IMR-90 (cell line): Measurements from ENCODE around the gene WNT4. TPM values are rescaled to one million over a fixed set of nuclear protein-coding genes. Genes with fewer than 3 reads are reported as not detected.

Experiments
- ATAC-seq: fragments of 200-7000 bp; cut with Tn5 transposase; 2 replicates; pipeline ENCODE4 v1.9.1; 2020; ENCODE audit warnings: low read depth, mild to moderate bottlenecking, moderate library complexity
- BruUV-seq: library from RNA; stranded (reverse); fragments of 400-500 nt; replicated peaks from 2 replicates; lab custom pipeline; 2021; lab: Mats Ljungman, UMichigan
- CTCF ChIA-PET: fragments of 300-600 bp; formaldehyde crosslinking; extraction: SDS; loops from one replicate; lab custom pipeline; 2021; ENCODE audit warnings: antibody characterized with exemption; lab: Yijun Ruan, JAX
- POLR2A ChIA-PET: fragments of 300-600 bp; sonication (Branson Sonifier 250); formaldehyde crosslinking; loops from one replicate; lab custom pipeline; 2022; ENCODE audit warnings: antibody characterized with exemption; ENCODE audit not compliant: unreplicated experiment; lab: Charles Lee
- DNase-seq: peaks from one replicate; pipeline ENCODE4 v3.0.0; 2013
- H2AFZ ChIP-seq: replicated peaks from 2 replicates; pipeline ENCODE3; 2013; ENCODE audit warnings: low read length, mild to moderate bottlenecking; ENCODE audit not compliant: poor library complexity
- H2AK5ac ChIP-seq: 2 replicates; pipeline ENCODE4 v1.6.1; 2013; ENCODE audit warnings: low read depth, low read length, inconsistent platforms
- H2AK9ac ChIP-seq: replicated peaks from 2 replicates; pipeline ENCODE3; 2013; ENCODE audit warnings: mild to moderate bottlenecking, low read depth, low read length, moderate library complexity; ENCODE audit not compliant: poor library complexity
- H2BK120ac ChIP-seq: 2 replicates; pipeline ENCODE4 v1.6.1; 2013; ENCODE audit warnings: low read depth, low read length, inconsistent platforms
- H2BK15ac ChIP-seq: 3 replicates; pipeline ENCODE4 v1.6.1; 2013; ENCODE audit warnings: low read depth, low read length, inconsistent platforms
- H2BK20ac ChIP-seq: 2 replicates; pipeline ENCODE4 v1.6.1; 2013; ENCODE audit warnings: low read depth, mild to moderate bottlenecking, inconsistent platforms, low read length, moderate library complexity
- H2BK5ac ChIP-seq: 2 replicates; pipeline ENCODE4 v1.6.1; 2013; ENCODE audit warnings: mild to moderate bottlenecking, low read depth, low read length, inconsistent platforms; ENCODE audit not compliant: poor library complexity, severe bottlenecking
- H3K14ac ChIP-seq: replicated peaks from 2 replicates; pipeline ENCODE4 v1.6.1; 2013; ENCODE audit warnings: low read depth, low read length, inconsistent platforms
- H3K18ac ChIP-seq: 2 replicates; pipeline ENCODE4 v1.6.1; 2013; ENCODE audit warnings: low read depth, low read length, control low read depth
- H3K23ac ChIP-seq: 2 replicates; pipeline ENCODE4 v1.6.1; 2013; ENCODE audit warnings: low read depth, low read length, inconsistent platforms
- H3K27ac ChIP-seq: 2 replicates; pipeline ENCODE4 v1.5.1; 2013; ENCODE audit warnings: mild to moderate bottlenecking, control low read depth, low read length; ENCODE audit not compliant: insufficient read depth
- H3K27me3 ChIP-seq: 2 replicates; pipeline ENCODE4 v1.6.1; 2013; ENCODE audit warnings: low read length; ENCODE audit not compliant: control insufficient read depth, insufficient read depth
- H3K36me3 ChIP-seq: 2 replicates; pipeline ENCODE4 v1.6.1; 2013; ENCODE audit warnings: low read length, mixed read lengths; ENCODE audit not compliant: control insufficient read depth, insufficient read depth
- H3K4ac ChIP-seq: 2 replicates; pipeline ENCODE4 v1.6.1; 2013; ENCODE audit warnings: low read depth, low read length, inconsistent platforms
- H3K4me1 ChIP-seq: 2 replicates; pipeline ENCODE4 v1.6.1; 2013; ENCODE audit warnings: low read length, mixed read lengths; ENCODE audit not compliant: control insufficient read depth, insufficient read depth
- H3K4me2 ChIP-seq: 2 replicates; pipeline ENCODE4 v1.6.1; 2013; ENCODE audit warnings: low read depth, mild to moderate bottlenecking, control low read depth, low read length, moderate library complexity
- H3K4me3 ChIP-seq: 2 replicates; pipeline ENCODE4 v1.5.1; 2013; ENCODE audit warnings: low read depth, mild to moderate bottlenecking, control low read depth, low read length, moderate library complexity; ENCODE audit not compliant: insufficient read depth
- H3K56ac ChIP-seq: 2 replicates; pipeline ENCODE4 v1.6.1; 2013; ENCODE audit warnings: low read length, inconsistent platforms; ENCODE audit not compliant: insufficient read depth; ENCODE audit errors: extremely low read depth
- H3K79me1 ChIP-seq, 2 experiments: 2 replicates each; pipeline ENCODE4 v1.6.1; 2013; ENCODE audit warnings: low read length in 2 of 2, inconsistent platforms in 1 of 2, low read depth in 1 of 2
- H3K9ac ChIP-seq: 2 replicates; pipeline ENCODE4 v1.6.1; 2013; ENCODE audit warnings: low read depth, low read length, control low read depth
- H3K9me1 ChIP-seq: 2 replicates; pipeline ENCODE4 v1.6.1; 2013; ENCODE audit warnings: low read length, inconsistent platforms; ENCODE audit not compliant: insufficient read depth
- H3K9me3 ChIP-seq: 2 replicates; pipeline ENCODE4 v1.6.1; 2013; ENCODE audit warnings: low read length; ENCODE audit not compliant: control insufficient read depth, insufficient read depth
- H4K20me1 ChIP-seq: 2 replicates; pipeline ENCODE4 v1.6.1; 2013; ENCODE audit warnings: low read length, inconsistent platforms; ENCODE audit not compliant: insufficient read depth
- H4K5ac ChIP-seq: 2 replicates; pipeline ENCODE4 v1.6.1; 2013; ENCODE audit warnings: mild to moderate bottlenecking, low read depth, low read length, control low read depth
- H4K8ac ChIP-seq, 2 experiments: 2 replicates each; pipeline ENCODE4 v1.6.1; 2013; ENCODE audit warnings: low read depth in 2 of 2, low read length in 2 of 2, control low read depth in 1 of 2, inconsistent platforms in 1 of 2
- H4K91ac ChIP-seq: 2 replicates; pipeline ENCODE4 v1.6.1; 2013; ENCODE audit warnings: low read depth, low read length, inconsistent platforms; ENCODE audit not compliant: insufficient read depth
- BHLHE40 ChIP-seq: fragments of 150-350 bp; IDR thresholded peaks from 2 replicates; pipeline ENCODE4 v1.6.1; 2016; ENCODE audit warnings: mild to moderate bottlenecking, low read depth, low read length
- CEBPB ChIP-seq: IDR thresholded peaks from 2 replicates; pipeline ENCODE4 v1.6.1; 2012; ENCODE audit warnings: low read depth, low read length, improper control_type of control experiment
- CHD1 ChIP-seq: IDR thresholded peaks from 2 replicates; pipeline ENCODE4 v1.6.1; 2012; ENCODE audit warnings: low read depth, low read length, improper control_type of control experiment
- CTCF ChIP-seq: conservative IDR thresholded peaks from 2 replicates; pipeline ENCODE4 v1.5.1; 2012; ENCODE audit warnings: mild to moderate bottlenecking, low read depth, low read length, improper control_type of control experiment
- FOS ChIP-seq: fragments of 150-350 bp; IDR thresholded peaks from 2 replicates; pipeline ENCODE4 v1.6.1; 2016; ENCODE audit warnings: low read depth, low read length
- MAFK ChIP-seq: IDR thresholded peaks from 2 replicates; pipeline ENCODE4 v1.6.1; 2012; ENCODE audit warnings: low read depth, low read length, improper control_type of control experiment
- MAZ ChIP-seq: IDR thresholded peaks from 2 replicates; pipeline ENCODE4 v1.6.1; 2012; ENCODE audit warnings: low read depth, mild to moderate bottlenecking, low read length, improper control_type of control experiment, moderate library complexity, borderline replicate concordance
- MXI1 ChIP-seq: IDR thresholded peaks from 2 replicates; pipeline ENCODE4 v1.6.1; 2012; ENCODE audit warnings: low read depth, mild to moderate bottlenecking, low read length, moderate library complexity, borderline replicate concordance
- NFE2L2 ChIP-seq: fragments of 150-350 bp; IDR thresholded peaks from 2 replicates; pipeline ENCODE4 v1.6.1; 2016; ENCODE audit warnings: low read depth, mild to moderate bottlenecking, low read length
- POLR2A ChIP-seq: IDR thresholded peaks from 2 replicates; pipeline ENCODE4 v1.6.1; 2012; ENCODE audit warnings: mild to moderate bottlenecking, low read depth, low read length
- RAD21 ChIP-seq: IDR thresholded peaks from 2 replicates; pipeline ENCODE4 v1.6.1; 2012; ENCODE audit warnings: low read length, improper control_type of control experiment
- RCOR1 ChIP-seq: IDR thresholded peaks from 2 replicates; pipeline ENCODE4 v1.6.1; 2012; ENCODE audit warnings: mild to moderate bottlenecking, low read length, improper control_type of control experiment; ENCODE audit not compliant: insufficient replicate concordance
- RFX5 ChIP-seq: IDR thresholded peaks from 2 replicates; pipeline ENCODE4 v1.8.0; 2012; ENCODE audit warnings: low read depth, mild to moderate bottlenecking, low read length, moderate library complexity
- SMC3 ChIP-seq: fragments of 150-350 bp; IDR thresholded peaks from 2 replicates; pipeline ENCODE4 v1.6.1; 2016; ENCODE audit warnings: low read depth, mild to moderate bottlenecking, antibody characterized with exemption, low read length, moderate library complexity
- USF2 ChIP-seq: fragments of 150-350 bp; IDR thresholded peaks from 2 replicates; pipeline ENCODE4 v1.6.1; 2017; ENCODE audit warnings: mild to moderate bottlenecking, antibody characterized with exemption, low read length, low read depth
- WGBS, 2 experiments: methylation state at CpG; one replicate each; pipeline versions ENCODE4 v1.1.5 to v1.1.7; 2013; ENCODE audit warnings: missing lambda C conversion rate in 2 of 2; ENCODE audit not compliant: insufficient read length in 1 of 2; ENCODE audit errors: extremely low coverage in 2 of 2; 5-methylcytosine and 5-hydroxymethylcytosine counted together
- dilution Hi-C: fragments of 300-500 bp; cut with HindIII; formaldehyde crosslinking; loops from one replicate; pipeline ENCODE4 v1.14.3; 2018; ENCODE audit warnings: low sequenced_read_pairs; ENCODE audit not compliant: unreplicated experiment
- in situ Hi-C: fragments of 300-500 bp; cut with MboI; formaldehyde crosslinking; loops from 3 replicates; pipeline ENCODE4 v1.14.3; 2019; ENCODE audit warnings: low sequenced_read_pairs, inconsistent platforms, mixed read lengths
- intact Hi-C: fragments of 100-400 bp; cut with micrococcal nuclease; formaldehyde crosslinking; loops from 2 replicates; pipeline ENCODE4 v1.10.0; 2022
- polyA plus RNA-seq, 3 experiments: library from polyadenylated mRNA; depleted of rRNA; stranded (reverse); fragments of >200 nt; gene quantifications; 2 replicates each; pipeline ENCODE4 v1.2.3, GENCODE V29; 2012; ENCODE audit warnings: low replicate concordance in 1 of 3
- total RNA-seq: library from RNA; depleted of rRNA; stranded (reverse); fragments of >200 nt; gene quantifications from 2 replicates; pipeline ENCODE4 v1.2.3, GENCODE V29; 2012

WNT4 gene
- total and polyA plus RNA-seq, 2 of the 4 experiments (the other 2 are of a cell fraction), result not detected

- Histone ChIP-seq H2BK5ac (no peak overlapping the region), H3K27me3 (no peaks in the 10 kb centered on the region), H3K9ac (no peak overlapping the region), H2BK120ac (no peak overlapping the region), H4K8ac (no peak overlapping the region), H3K56ac (no peak overlapping the region), H3K36me3 (peaks cover 23% of the 10 kb centered on the region), H3K23ac (no peak overlapping the region; the same call in 1 of the 2 replicates), H3K4me3 (no peak overlapping the region), H3K14ac (peak overlapping the region; percentile 8; the same call in 1 of the 2 replicates), H2AK9ac (no peak overlapping the region), H3K27ac (no peak overlapping the region), H3K4me1 (peaks cover 4% of the 10 kb centered on the region; the same call in 1 of the 2 replicates), H2BK15ac (no peak overlapping the region), H3K9me3 (no peaks in the 10 kb centered on the region), H2BK20ac (no peak overlapping the region), H3K18ac (no peak overlapping the region), H3K79me1 (peaks cover 7 to 56% of the 10 kb centered on the region in 2 experiments), H3K9me1 (peaks cover 24% of the 10 kb centered on the region; the same call in 1 of the 2 replicates), H2AK5ac (no peak overlapping the region), H2AFZ (no peak overlapping the region), H3K4ac (no peak overlapping the region), H4K91ac (no peak overlapping the region), H4K5ac (no peak overlapping the region), H3K4me2 (no peak overlapping the region), H4K20me1 (peaks cover 61% of the 10 kb centered on the region)
- ChIA-PET CTCF (no interaction called here), POLR2A (no interaction called here)
- intact Hi-C loops (no loop called here), in situ Hi-C loops (no loop called here), dilution Hi-C loops (no loop called here)
- ATAC-seq (no peak; the same call in 1 of the 2 replicates), DNase-seq (no peak)
- 90% methylated on average over 2 of the region's 21 CpGs; no CpG with 5 or more reads in 1 of the 2 experiments for WGBS, 2 experiments
- BruUV-seq, result no TSS peak
- TF ChIP-seq BHLHE40 (no peak), CHD1 (no peak), RFX5 (no peak), MAZ (no peak), RCOR1 (no peak), FOS (no peak), MAFK (no peak), RAD21 (no peak), SMC3 (no peak), MXI1 (no peak), CTCF (no peak), CEBPB (no peak), POLR2A (no peak), NFE2L2 (no peak), USF2 (no peak)
Observed at GRCh38 chr1:22122273-22123070, 20.4 kb downstream of the WNT4 start.
